ENCODE results near the gene PPP1CA.

PPP1CA gene

DNA sequence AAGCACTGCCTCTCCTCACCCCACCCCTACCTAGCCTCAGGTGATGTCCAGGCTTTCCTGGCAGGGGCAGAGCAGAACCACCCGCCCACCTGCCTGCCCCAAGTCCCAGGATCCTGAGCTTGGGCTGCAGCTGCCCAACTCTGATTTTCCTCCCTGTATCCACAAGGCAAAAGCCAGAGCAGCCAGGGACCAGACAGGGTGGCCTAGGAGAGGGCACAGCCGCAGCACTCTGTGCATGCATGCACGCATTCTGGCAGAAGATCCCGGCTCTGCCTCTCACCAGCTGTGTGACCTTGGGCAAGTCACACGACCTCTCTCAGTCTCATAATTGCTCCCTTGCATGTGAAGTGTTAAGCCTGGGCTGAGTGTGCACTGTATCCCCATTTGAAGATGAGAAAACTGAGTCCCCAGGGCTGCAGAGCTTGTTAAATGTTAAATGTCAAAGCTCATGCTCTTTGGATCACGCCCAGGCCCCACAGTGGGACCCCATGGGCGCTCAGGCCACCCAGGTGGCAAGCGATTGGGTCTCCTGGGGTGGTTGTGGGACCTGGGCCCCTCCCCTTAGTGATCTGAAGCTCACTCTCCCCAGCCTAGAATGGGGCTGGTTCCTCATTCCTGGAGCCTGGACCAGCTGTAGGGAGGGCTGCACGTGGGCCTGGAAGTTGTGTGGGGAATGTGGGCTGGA, 11.0 kb upstream of the PPP1CA start:
- H3K27me3 ChIP-seq (ENCODE audit: insufficient read depth, poor library complexity, severe bottlenecking), result no peaks in the 10 kb centered on the region
- TF ChIP-seq SPI1 (IDR thresholded peaks at IDR 0.05; ENCODE audit: borderline replicate concordance, low read depth) (no peak), GABPA (IDR thresholded peaks at IDR 0.05; ENCODE audit: low read depth) (no peak), POLR2AphosphoS5 (IDR thresholded peaks at IDR 0.05; ENCODE audit: low read depth) (no peak)
- TF ChIP-seq, protein P1, sequence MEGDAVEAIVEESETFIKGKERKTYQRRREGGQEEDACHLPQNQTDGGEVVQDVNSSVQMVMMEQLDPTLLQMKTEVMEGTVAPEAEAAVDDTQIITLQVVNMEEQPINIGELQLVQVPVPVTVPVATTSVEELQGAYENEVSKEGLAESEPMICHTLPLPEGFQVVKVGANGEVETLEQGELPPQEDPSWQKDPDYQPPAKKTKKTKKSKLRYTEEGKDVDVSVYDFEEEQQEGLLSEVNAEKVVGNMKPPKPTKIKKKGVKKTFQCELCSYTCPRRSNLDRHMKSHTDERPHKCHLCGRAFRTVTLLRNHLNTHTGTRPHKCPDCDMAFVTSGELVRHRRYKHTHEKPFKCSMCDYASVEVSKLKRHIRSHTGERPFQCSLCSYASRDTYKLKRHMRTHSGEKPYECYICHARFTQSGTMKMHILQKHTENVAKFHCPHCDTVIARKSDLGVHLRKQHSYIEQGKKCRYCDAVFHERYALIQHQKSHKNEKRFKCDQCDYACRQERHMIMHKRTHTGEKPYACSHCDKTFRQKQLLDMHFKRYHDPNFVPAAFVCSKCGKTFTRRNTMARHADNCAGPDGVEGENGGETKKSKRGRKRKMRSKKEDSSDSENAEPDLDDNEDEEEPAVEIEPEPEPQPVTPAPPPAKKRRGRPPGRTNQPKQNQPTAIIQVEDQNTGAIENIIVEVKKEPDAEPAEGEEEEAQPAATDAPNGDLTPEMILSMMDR (IDR thresholded peaks at IDR 0.05; ENCODE audit: insufficient read depth, low read length), result no peak
- TF ChIP-seq, protein P2, sequence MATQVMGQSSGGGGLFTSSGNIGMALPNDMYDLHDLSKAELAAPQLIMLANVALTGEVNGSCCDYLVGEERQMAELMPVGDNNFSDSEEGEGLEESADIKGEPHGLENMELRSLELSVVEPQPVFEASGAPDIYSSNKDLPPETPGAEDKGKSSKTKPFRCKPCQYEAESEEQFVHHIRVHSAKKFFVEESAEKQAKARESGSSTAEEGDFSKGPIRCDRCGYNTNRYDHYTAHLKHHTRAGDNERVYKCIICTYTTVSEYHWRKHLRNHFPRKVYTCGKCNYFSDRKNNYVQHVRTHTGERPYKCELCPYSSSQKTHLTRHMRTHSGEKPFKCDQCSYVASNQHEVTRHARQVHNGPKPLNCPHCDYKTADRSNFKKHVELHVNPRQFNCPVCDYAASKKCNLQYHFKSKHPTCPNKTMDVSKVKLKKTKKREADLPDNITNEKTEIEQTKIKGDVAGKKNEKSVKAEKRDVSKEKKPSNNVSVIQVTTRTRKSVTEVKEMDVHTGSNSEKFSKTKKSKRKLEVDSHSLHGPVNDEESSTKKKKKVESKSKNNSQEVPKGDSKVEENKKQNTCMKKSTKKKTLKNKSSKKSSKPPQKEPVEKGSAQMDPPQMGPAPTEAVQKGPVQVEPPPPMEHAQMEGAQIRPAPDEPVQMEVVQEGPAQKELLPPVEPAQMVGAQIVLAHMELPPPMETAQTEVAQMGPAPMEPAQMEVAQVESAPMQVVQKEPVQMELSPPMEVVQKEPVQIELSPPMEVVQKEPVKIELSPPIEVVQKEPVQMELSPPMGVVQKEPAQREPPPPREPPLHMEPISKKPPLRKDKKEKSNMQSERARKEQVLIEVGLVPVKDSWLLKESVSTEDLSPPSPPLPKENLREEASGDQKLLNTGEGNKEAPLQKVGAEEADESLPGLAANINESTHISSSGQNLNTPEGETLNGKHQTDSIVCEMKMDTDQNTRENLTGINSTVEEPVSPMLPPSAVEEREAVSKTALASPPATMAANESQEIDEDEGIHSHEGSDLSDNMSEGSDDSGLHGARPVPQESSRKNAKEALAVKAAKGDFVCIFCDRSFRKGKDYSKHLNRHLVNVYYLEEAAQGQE (IDR thresholded peaks at IDR 0.05; ENCODE audit: insufficient replicate concordance, low read depth), result no peak
- no peak for DNase-seq (ENCODE audit: low read depth in 1 of 2, low spot score in 1 of 2)
- H3K4me3 ChIP-seq (replicated peaks; ENCODE audit: insufficient read depth, low read length), result no peak overlapping the region
- H3K27ac ChIP-seq (replicated peaks), result no peak overlapping the region

DNA sequence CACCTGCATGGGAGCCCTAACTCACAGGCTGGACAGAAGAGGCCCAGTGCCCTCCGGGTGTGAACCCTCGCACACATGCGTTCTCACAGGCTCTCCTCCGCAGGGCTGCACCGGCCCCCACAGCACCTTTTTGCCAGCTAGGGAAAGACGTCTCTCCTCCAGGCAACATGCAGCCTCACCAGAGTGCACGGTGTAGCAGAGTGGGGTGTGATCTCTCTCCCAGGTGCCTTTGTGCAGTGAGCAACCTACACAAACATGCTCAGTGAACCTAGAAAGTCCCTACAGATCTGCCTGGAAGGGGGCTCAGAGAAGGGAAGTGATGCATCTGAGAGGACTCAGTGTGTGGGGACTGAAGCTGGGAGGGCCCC, 10.1 kb upstream of the PPP1CA start:
- TF ChIP-seq GABPA (IDR thresholded peaks at IDR 0.05; ENCODE audit: low read depth), result no peak
- Histone ChIP-seq H3K4me3 (replicated peaks; ENCODE audit: insufficient read depth, low read length) (no peak overlapping the region), H3K27me3 (ENCODE audit: insufficient read depth, poor library complexity, severe bottlenecking) (no peaks in the 10 kb centered on the region), H3K27ac (replicated peaks) (no peak overlapping the region)
- no peak for DNase-seq (ENCODE audit: low read depth in 1 of 2, low spot score in 1 of 2)

DNA sequence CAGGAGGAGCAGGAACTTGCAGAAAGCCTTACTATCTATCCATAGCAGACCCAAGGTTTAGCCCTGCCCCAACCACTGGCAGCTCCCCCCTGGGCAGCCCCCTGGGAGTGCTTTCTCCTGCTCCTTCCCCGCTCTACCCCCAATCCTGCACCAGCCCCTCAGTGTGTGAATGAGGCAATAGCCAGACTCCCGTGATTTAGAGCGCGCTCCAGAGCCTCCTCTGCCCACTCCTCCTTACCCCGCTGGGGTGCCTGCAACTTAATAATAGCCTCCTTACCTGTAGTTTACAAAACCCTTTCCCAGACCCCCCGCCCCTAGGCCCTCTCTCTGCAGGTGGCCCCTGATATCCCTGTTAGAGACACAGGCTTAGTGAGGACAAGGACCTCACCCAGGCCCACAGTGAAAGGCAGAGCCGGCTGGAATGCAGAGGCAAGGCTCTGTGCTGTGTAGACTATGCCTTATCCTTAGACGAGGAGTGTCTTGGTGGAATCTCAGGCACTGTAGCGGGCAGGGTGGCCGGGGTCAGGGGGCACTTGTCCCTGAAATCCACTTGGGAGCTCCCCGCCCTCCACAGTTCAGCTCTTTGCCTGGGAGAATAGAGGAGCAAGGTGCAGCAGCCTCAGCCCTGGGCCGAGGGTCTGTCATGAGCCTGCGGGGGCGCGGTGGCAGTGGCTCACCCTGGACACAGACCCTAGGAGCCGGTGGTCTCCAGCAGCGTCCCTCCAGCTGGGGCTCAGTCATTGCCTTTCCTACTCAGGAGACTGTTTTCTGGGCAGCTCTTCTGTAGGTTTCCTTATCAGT, 9.5 kb upstream of the PPP1CA start:
- Histone ChIP-seq H3K27me3 (ENCODE audit: insufficient read depth, poor library complexity, severe bottlenecking) (no peaks in the 10 kb centered on the region), H3K27ac (replicated peaks) (no peak overlapping the region), H3K4me3 (replicated peaks; ENCODE audit: insufficient read depth, low read length) (no peak overlapping the region)
- TF ChIP-seq, protein P1 (IDR thresholded peaks at IDR 0.05; ENCODE audit: insufficient read depth, low read length), result no peak
- TF ChIP-seq POLR2AphosphoS5 (IDR thresholded peaks at IDR 0.05; ENCODE audit: low read depth) (no peak), GABPA (IDR thresholded peaks at IDR 0.05; ENCODE audit: low read depth) (no peak), SPI1 (IDR thresholded peaks at IDR 0.05; ENCODE audit: borderline replicate concordance, low read depth) (no peak)
- TF ChIP-seq, protein P2 (IDR thresholded peaks at IDR 0.05; ENCODE audit: insufficient replicate concordance, low read depth), result no peak
- DNase-seq (ENCODE audit: low read depth in 1 of 2, low spot score in 1 of 2), result no peak

DNA sequence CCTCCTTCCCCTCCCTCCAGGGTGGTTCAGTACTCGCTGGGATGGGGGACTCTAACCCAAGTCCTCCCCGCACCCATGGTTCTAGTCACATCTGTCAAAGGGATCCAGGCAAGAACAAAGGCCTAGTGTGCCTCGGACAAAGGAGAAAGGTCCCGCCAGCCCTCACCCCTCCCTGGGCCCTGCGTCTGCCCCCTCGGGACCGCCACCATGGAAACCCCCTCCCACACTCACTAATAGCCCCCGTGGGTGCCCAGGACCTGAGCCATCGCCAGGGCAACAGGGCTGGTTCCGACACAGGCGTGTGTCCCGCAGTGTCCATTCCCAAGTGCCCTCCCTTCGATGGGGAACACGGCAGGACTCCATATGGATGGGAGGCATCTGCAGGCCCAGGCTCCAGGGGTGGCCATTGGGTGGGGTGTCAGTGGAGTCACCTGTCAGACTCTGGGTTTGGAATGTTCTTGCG, 8.7 kb upstream of the PPP1CA start:
- H3K4me3 ChIP-seq (replicated peaks; ENCODE audit: insufficient read depth, low read length), result no peak overlapping the region
- no peak overlapping the region; the same call in 1 of the 2 replicates for H3K27ac ChIP-seq (replicated peaks)
- no peak for DNase-seq (ENCODE audit: low read depth in 1 of 2, low spot score in 1 of 2)
- H3K27me3 ChIP-seq (ENCODE audit: insufficient read depth, poor library complexity, severe bottlenecking), result no peaks in the 10 kb centered on the region
- TF ChIP-seq, protein P1 (IDR thresholded peaks at IDR 0.05; ENCODE audit: insufficient read depth, low read length), result no peak
- TF ChIP-seq SPI1 (IDR thresholded peaks at IDR 0.05; ENCODE audit: borderline replicate concordance, low read depth), result no peak
- TF ChIP-seq, protein P2 (IDR thresholded peaks at IDR 0.05; ENCODE audit: insufficient replicate concordance, low read depth), result no peak
